ENCODE measurements around the gene CLSTN1. TPM values are rescaled to one million over a fixed set of nuclear protein-coding genes. Genes with fewer than 3 reads are reported as not detected.

Gene CLSTN1
- total and polyA plus RNA-seq, 2 of the 8 experiments (the other 6 are each of a cell fraction or from before 2014, with no cell fraction given) = 34.2 to 97.4 TPM

DNA sequence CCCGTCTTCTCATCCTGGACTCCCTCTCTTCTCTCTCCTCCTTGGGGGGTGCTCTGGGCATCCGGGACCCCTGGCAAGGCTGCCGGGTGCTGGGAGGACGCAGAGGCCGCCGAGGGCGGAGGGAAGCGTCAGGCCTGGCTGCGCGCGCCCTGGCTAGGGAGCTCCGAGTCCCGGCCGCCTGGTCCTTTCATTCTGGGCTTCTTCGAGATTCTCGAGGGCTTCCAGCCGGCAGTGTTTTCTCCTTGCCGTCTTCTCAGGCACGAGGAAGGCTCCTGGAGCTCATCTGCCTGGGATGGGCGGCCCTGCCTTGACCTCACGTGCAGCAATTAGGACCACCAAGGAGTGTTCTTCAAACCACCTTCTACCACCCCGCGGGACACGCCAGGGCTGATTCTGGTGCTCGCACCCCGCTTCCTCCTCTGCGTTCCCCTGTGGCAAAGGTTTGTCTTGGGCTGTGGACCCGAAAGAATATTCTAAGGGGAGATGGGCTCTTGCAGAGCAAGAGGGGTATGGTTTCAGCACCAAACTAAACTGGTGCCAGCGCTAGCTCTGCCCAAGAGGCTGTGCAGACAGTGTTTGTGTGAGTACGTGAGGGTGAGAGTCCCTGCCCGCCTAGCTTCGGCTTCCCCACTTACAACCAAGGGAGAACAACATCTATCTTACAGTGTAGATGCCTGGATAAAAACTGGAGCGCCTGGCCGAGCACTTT, 135.7 kb downstream of the CLSTN1 start:
- H2BK12ac ChIP-seq (ENCODE audit: low read depth, low read length) = peak overlapping the region; percentile 77; the same call in 1 of the 2 replicates
- no peaks in the 10 kb centered on the region for H3K79me1 ChIP-seq (ENCODE audit: low read depth, low read length)
- ChIA-PET CTCF (ENCODE audit: partially characterized antibody) (interaction anchor here (0.6 to 7.3 kb wide), 12 partner anchors 12 to 396 kb away, joined by 3 to 49 read pairs (median 3); no protein-coding TSS in a partner anchor), POLR2A (ENCODE audit: partially characterized antibody) (interaction anchor here (0.6 to 2.6 kb wide), 11 partner anchors 10 to 246 kb away, joined by 3 to 9 read pairs (median 4); partner anchors contain the start of genes PIK3CD and SLC25A33)
- TF ChIP-seq CBX8 (IDR thresholded peaks at IDR 0.05; ENCODE audit: borderline replicate concordance, low read depth, low read length) (no peak), KDM4A (IDR thresholded peaks at IDR 0.05; ENCODE audit: low read depth, low read length, severe bottlenecking) (peak; percentile 12), RNF2 (IDR thresholded peaks at IDR 0.05; ENCODE audit: borderline replicate concordance, low read depth, low read length, missing control alignments, poor library complexity, severe bottlenecking) (peak; percentile 12), EZH2 (IDR thresholded peaks at IDR 0.05; ENCODE audit: low read depth, low read length, severe bottlenecking) (peak; percentile 23), TCF12 (IDR thresholded peaks at IDR 0.05; ENCODE audit: low read depth, low read length) (no peak)
- DNase-seq (ENCODE audit: low read depth in 1 of 2, low spot score in 2 of 2) = peak in 1 of 2 experiments; percentile 75
- H2BK15ac ChIP-seq (ENCODE audit: low read length) = peak overlapping the region; percentile 95; the same call in 1 of the 2 replicates
- WGBS, 2 experiments (ENCODE audit: extremely low coverage in 1 of 2, insufficient coverage in 1 of 2, insufficient read length in 1 of 2, insufficient replicate concordance in 2 of 2, low coverage in 1 of 2, low lambda C conversion rate in 2 of 2, missing lambda C conversion rate in 1 of 2) = 5% methylated on average over 33 of the region's 34 CpGs; no CpG with 5 or more reads in 1 of the 2 experiments
- peaks cover 0 to 13% (median 11%) of the 10 kb centered on the region in 4 experiments; a peak in 6 of 7 replicates for H3K27me3 ChIP-seq (replicated peaks in 1 of 4; ENCODE audit: control insufficient read depth in 3 of 4, extremely low read depth in 1 of 4, insufficient read depth in 3 of 4, low read length in 3 of 4)
- H4K5ac ChIP-seq (ENCODE audit: insufficient read length, low read depth, low read length) = no peak overlapping the region
- H3K4ac ChIP-seq (replicated peaks; ENCODE audit: insufficient read length, low read depth, low read length) = peak overlapping the region; percentile 58
- no peak overlapping the region for H3K27ac ChIP-seq (ENCODE audit: low read depth, low read length)
- H4K20me1 ChIP-seq (replicated peaks in 1 of 2; ENCODE audit: control insufficient read depth in 1 of 2, insufficient read depth in 2 of 2, low read length in 2 of 2) = no peaks in the 10 kb centered on the region
- H3K9ac ChIP-seq (replicated peaks in 1 of 4; ENCODE audit: extremely low read depth in 1 of 4, low read depth in 3 of 4, low read length in 3 of 4) = peak overlapping the region in 3 of 4 experiments; percentile 12 to 69 (median 13); a peak in 4 of 7 replicates
- H3K14ac ChIP-seq (ENCODE audit: insufficient read length) = no peak overlapping the region
- H3K9me3 ChIP-seq (ENCODE audit: insufficient read depth in 2 of 2, low read depth in 1 of 2, low read length in 1 of 2) = no peaks in the 10 kb centered on the region
- no peak overlapping the region for H3K23ac ChIP-seq (ENCODE audit: insufficient read length)
- peak overlapping the region; percentile 99 for H3K18ac ChIP-seq (ENCODE audit: extremely low read depth, low read length)
- peaks cover 7 to 21% (median 13%) of the 10 kb centered on the region in 4 experiments for H3K4me1 ChIP-seq (replicated peaks in 1 of 4; ENCODE audit: control insufficient read depth in 3 of 4, insufficient read depth in 4 of 4, low read length in 3 of 4)
- peak overlapping the region; percentile 65 to 95 (median 76) for H3K4me3 ChIP-seq (ENCODE audit: extremely low read depth in 1 of 4, insufficient read depth in 2 of 4, low read depth in 3 of 4, low read length in 4 of 4)
- no peaks in the 10 kb centered on the region; a peak in 1 of 8 replicates for H3K36me3 ChIP-seq (ENCODE audit: control insufficient read depth in 2 of 4, insufficient read depth in 4 of 4, low read length in 3 of 4)
- H2AK5ac ChIP-seq (ENCODE audit: low read depth, low read length) = no peak overlapping the region
- no peaks in the 10 kb centered on the region for H3K79me2 ChIP-seq (ENCODE audit: control insufficient read depth in 1 of 2, insufficient read depth in 2 of 2, low read length in 2 of 2)
- no peak overlapping the region for H3K56ac ChIP-seq (replicated peaks; ENCODE audit: insufficient read length, low read depth, low read length)
- H2BK20ac ChIP-seq (ENCODE audit: low read length) = 0 out of 2 replicates have a peak overlapping the region, but pooled peaks have one; percentile 80
- H4K8ac ChIP-seq (ENCODE audit: extremely low read depth, insufficient read depth, low read length) = no peak overlapping the region
- peak overlapping the region; percentile 97 to 98 for H3K4me2 ChIP-seq (ENCODE audit: insufficient read depth in 1 of 2, low read depth in 2 of 2, low read length in 2 of 2)
- H2BK5ac ChIP-seq (ENCODE audit: low read depth, low read length) = peak overlapping the region; percentile 49; the same call in 1 of the 2 replicates
- no peak for FAIRE-seq
- no peak overlapping the region for H4K91ac ChIP-seq (replicated peaks; ENCODE audit: insufficient read length, low read length)
- H2AFZ ChIP-seq (ENCODE audit: low read length) = peak overlapping the region; percentile 83
- H2BK120ac ChIP-seq (replicated peaks; ENCODE audit: low read depth, low read length) = no peak overlapping the region
- H3K23me2 ChIP-seq (ENCODE audit: low read depth, low read length) = peaks cover 25% of the 10 kb centered on the region

Measured in H1 (cell line).